OCI-LY7 (cell line): ENCODE data around the gene SUGP2. TPM values are rescaled to one million over a fixed set of nuclear protein-coding genes. Genes with fewer than 3 reads are reported as not detected.

Experiments
- BruUV-seq: library from RNA; stranded (reverse); fragments of 400-500 nt; replicated peaks from 2 replicates; lab custom pipeline; 2021; lab: Mats Ljungman, UMichigan
- CTCF ChIA-PET: fragments of 300-600 bp; sonication (Branson Sonifier 250); formaldehyde crosslinking; loops from one replicate; lab custom pipeline; 2022; ENCODE audit warnings: antibody characterized with exemption; ENCODE audit not compliant: unreplicated experiment; lab: Charles Lee
- POLR2A ChIA-PET: fragments of 300-600 bp; sonication (Branson Sonifier 250); formaldehyde crosslinking; loops from one replicate; lab custom pipeline; 2022; ENCODE audit warnings: antibody characterized with exemption; lab: Charles Lee
- DNase-seq: peaks from one replicate; pipeline ENCODE4 v3.0.0-alpha.2; 2015; ENCODE audit warnings: low spot score
- H2AFZ ChIP-seq: fragments of 200-600 bp; sonication (generic), shearing (Covaris generic); 2 replicates; pipeline ENCODE4 v1.6.1; 2014; ENCODE audit warnings: mild to moderate bottlenecking, antibody characterized with exemption, low read length, moderate library complexity
- H3K27ac ChIP-seq: fragments of 200-600 bp; sonication (generic); 2 replicates; pipeline ENCODE4 v1.5.1; 2014; ENCODE audit warnings: mixed run types, low read depth, mild to moderate bottlenecking, moderate library complexity, low read length, inconsistent platforms; ENCODE audit not compliant: poor library complexity, severe bottlenecking
- H3K36me3 ChIP-seq: fragments of 200-600 bp; sonication (generic); 2 replicates; pipeline ENCODE4 v1.6.1; 2014; ENCODE audit warnings: mild to moderate bottlenecking, antibody characterized with exemption, low read length, moderate library complexity, mixed read lengths; ENCODE audit not compliant: insufficient read depth
- H3K4me1 ChIP-seq: fragments of 200-600 bp; sonication (generic); 2 replicates; pipeline ENCODE4 v1.5.1; 2014; ENCODE audit warnings: mild to moderate bottlenecking, low read length; ENCODE audit not compliant: insufficient read depth, poor library complexity, severe bottlenecking
- H3K4me2 ChIP-seq: fragments of 200-600 bp; sonication (generic); 2 replicates; pipeline ENCODE4 v1.6.1; 2014; ENCODE audit warnings: mild to moderate bottlenecking, low read length
- H3K4me3 ChIP-seq: fragments of 200-600 bp; sonication (generic); 2 replicates; pipeline ENCODE4 v1.5.1; 2014; ENCODE audit warnings: mild to moderate bottlenecking, low read depth, low read length; ENCODE audit not compliant: poor library complexity, severe bottlenecking
- H3K79me2 ChIP-seq: fragments of 200-600 bp; sonication (generic); 2 replicates; pipeline ENCODE4 v1.6.1; 2016; ENCODE audit warnings: low read depth, mild to moderate bottlenecking, low read length, moderate library complexity, mixed read lengths; ENCODE audit not compliant: insufficient read depth
- H3K9me2 ChIP-seq: fragments of 200-600 bp; sonication (generic); 2 replicates; pipeline ENCODE4 v1.6.1; 2016; ENCODE audit warnings: mild to moderate bottlenecking, low read length, mixed read lengths; ENCODE audit not compliant: insufficient read depth
- H3K9me3 ChIP-seq: fragments of 200-600 bp; sonication (generic); 2 replicates; pipeline ENCODE4 v1.6.1; 2014; ENCODE audit warnings: mild to moderate bottlenecking, mixed run types, low read length, mixed read lengths
- H4K20me1 ChIP-seq: fragments of 200-600 bp; sonication (generic); 2 replicates; pipeline ENCODE4 v1.6.1; 2014; ENCODE audit warnings: mild to moderate bottlenecking, antibody characterized with exemption, low read length, moderate library complexity, mixed read lengths; ENCODE audit not compliant: insufficient read depth
- EZH2phosphoT487 ChIP-seq: fragments of 200-600 bp; sonication (generic); IDR thresholded peaks from 2 replicates; pipeline ENCODE4 v1.6.1; 2018; ENCODE audit warnings: low read depth, borderline replicate concordance, mild to moderate bottlenecking, mixed run types, antibody characterized with exemption, low read length, moderate library complexity, mixed read lengths
- intact Hi-C: fragments of 100-400 bp; cut with micrococcal nuclease; formaldehyde crosslinking; loops from one replicate; pipeline ENCODE4 v1.10.0; 2022; ENCODE audit not compliant: unreplicated experiment
- total RNA-seq, 2 experiments: library from RNA; depleted of rRNA in 1 of 2; stranded (reverse); fragments of >200 nt in 1 of 2; shearing (Covaris generic) in 1 of 2; gene quantifications; 2 replicates each; pipeline ENCODE4 v1.2.3, GENCODE V29; 2014 to 2022
- TF ChIP-seq, protein P1 (sequence below): fragments of 200-600 bp; sonication (generic); conservative IDR thresholded peaks from 2 replicates; pipeline ENCODE4 v1.5.1; 2014; ENCODE audit warnings: mild to moderate bottlenecking, antibody characterized with exemption, low read length, moderate library complexity, mixed read lengths

The SUGP2 gene
- total RNA-seq, 2 experiments from 2014 or later, result 111 to 229 TPM

DNA sequence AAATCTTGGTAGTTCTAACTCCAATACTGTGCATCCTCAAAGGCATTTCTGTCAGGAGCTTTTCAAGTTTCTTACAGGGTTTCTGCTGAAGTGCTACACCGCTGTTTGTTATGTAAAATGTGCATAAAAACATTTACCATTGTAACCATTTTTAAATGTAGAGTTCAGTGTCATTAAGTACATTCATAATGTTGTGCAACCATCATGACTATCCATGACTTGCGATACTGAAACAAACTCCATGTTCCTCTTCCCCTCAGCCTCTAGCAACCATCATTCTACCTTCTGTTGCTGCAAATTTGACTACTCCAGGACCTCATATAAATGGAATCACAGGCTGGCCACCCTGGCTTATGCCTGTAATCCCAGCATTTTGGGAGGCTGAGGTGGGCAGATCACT, 16.1 kb upstream of the SUGP2 start:
- CTCF ChIA-PET, result no interaction called here
- no peak for DNase-seq
- no peaks in the 10 kb centered on the region for H3K4me1 ChIP-seq
- H2AFZ ChIP-seq, result no peak overlapping the region
- intact Hi-C loops, result no loop called here
- H4K20me1 ChIP-seq, result no peaks in the 10 kb centered on the region
- POLR2A ChIA-PET, result interaction anchor here (0.7 to 0.9 kb wide), 2 partner anchors 11 to 583 kb away, joined by 3 to 4 read pairs; no protein-coding TSS in a partner anchor
- no peaks in the 10 kb centered on the region for H3K9me2 ChIP-seq
- H3K36me3 ChIP-seq, result peaks cover 89% of the 10 kb centered on the region
- H3K4me2 ChIP-seq, result no peak overlapping the region
- TF ChIP-seq, protein P1, sequence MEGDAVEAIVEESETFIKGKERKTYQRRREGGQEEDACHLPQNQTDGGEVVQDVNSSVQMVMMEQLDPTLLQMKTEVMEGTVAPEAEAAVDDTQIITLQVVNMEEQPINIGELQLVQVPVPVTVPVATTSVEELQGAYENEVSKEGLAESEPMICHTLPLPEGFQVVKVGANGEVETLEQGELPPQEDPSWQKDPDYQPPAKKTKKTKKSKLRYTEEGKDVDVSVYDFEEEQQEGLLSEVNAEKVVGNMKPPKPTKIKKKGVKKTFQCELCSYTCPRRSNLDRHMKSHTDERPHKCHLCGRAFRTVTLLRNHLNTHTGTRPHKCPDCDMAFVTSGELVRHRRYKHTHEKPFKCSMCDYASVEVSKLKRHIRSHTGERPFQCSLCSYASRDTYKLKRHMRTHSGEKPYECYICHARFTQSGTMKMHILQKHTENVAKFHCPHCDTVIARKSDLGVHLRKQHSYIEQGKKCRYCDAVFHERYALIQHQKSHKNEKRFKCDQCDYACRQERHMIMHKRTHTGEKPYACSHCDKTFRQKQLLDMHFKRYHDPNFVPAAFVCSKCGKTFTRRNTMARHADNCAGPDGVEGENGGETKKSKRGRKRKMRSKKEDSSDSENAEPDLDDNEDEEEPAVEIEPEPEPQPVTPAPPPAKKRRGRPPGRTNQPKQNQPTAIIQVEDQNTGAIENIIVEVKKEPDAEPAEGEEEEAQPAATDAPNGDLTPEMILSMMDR, result no peak
- TF ChIP-seq EZH2phosphoT487, result no peak
- no peak overlapping the region for H3K27ac ChIP-seq
- no peak overlapping the region for H3K4me3 ChIP-seq
- no TSS peak for BruUV-seq
- no peaks in the 10 kb centered on the region for H3K79me2 ChIP-seq
- no peaks in the 10 kb centered on the region for H3K9me3 ChIP-seq

DNA sequence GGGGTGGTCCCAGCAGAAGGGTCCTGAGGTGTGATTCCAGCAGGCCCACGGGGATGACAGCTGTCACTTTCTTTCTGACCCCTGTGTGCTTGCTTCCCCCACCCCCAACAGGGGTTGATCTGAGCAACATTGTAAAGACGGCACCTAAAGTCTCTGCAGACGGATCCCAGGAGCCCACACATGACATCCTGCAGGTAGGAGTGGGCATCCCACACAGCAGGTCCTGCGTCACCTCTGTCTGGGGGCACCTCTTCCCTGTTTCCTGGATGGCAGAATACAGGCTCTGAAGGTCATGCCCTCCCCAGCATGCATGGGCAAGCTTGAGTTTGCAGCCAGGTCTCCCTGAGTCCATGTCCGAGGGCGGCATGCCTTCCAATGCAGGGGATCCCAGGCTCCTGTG, 10.6 kb upstream of the SUGP2 start:
- POLR2A ChIA-PET, result no interaction called here
- no peak overlapping the region for H3K4me2 ChIP-seq
- H2AFZ ChIP-seq, result no peak overlapping the region
- CTCF ChIA-PET, result no interaction called here
- TF ChIP-seq, protein P1, result no peak
- TF ChIP-seq EZH2phosphoT487, result no peak
- H3K4me1 ChIP-seq, result peaks cover 19% of the 10 kb centered on the region
- no peak overlapping the region for H3K27ac ChIP-seq
- H3K9me2 ChIP-seq, result no peaks in the 10 kb centered on the region
- H4K20me1 ChIP-seq, result peaks cover 4% of the 10 kb centered on the region; the same call in 1 of the 2 replicates
- H3K4me3 ChIP-seq, result no peak overlapping the region
- BruUV-seq, result no TSS peak
- intact Hi-C loops, result no loop called here
- H3K79me2 ChIP-seq, result peaks cover 38% of the 10 kb centered on the region
- peaks cover 76% of the 10 kb centered on the region for H3K36me3 ChIP-seq
- H3K9me3 ChIP-seq, result no peaks in the 10 kb centered on the region
- DNase-seq, result no peak

DNA sequence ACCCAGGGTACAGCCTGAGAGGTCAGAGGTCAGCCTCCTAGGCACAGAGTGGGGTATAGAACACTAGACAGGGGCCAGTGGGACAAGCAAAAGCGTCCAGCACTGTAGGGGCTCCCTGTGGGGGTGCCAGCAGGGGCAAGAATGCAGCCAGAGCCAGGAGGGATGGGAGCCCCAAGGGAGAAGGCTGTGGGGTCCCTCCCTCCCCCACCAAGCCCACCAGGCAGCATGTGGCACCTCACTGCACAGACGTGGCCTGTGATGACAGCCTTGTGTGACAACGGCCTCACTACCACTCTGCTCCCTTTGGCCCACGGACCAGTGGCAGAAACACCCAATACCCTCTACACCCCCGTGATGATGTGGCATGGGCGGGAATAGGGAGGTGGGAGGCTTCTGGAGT, 10.2 kb upstream of the SUGP2 start:
- DNase-seq, result no peak
- ChIA-PET POLR2A (no interaction called here), CTCF (no interaction called here)

More for the DNA sequence above, 10.2 kb upstream of the SUGP2 start:
- no peak overlapping the region for H2AFZ ChIP-seq
- no peak overlapping the region for H3K4me3 ChIP-seq
- intact Hi-C loops, result no loop called here
- no peaks in the 10 kb centered on the region for H3K9me2 ChIP-seq
- peaks cover 4% of the 10 kb centered on the region; the same call in 1 of the 2 replicates for H4K20me1 ChIP-seq
- TF ChIP-seq, protein P1, result no peak
- no peak for TF ChIP-seq EZH2phosphoT487
- H3K9me3 ChIP-seq, result no peaks in the 10 kb centered on the region
- H3K4me1 ChIP-seq, result peaks cover 21% of the 10 kb centered on the region
- H3K4me2 ChIP-seq, result no peak overlapping the region
- H3K36me3 ChIP-seq, result peaks cover 76% of the 10 kb centered on the region
- H3K27ac ChIP-seq, result no peak overlapping the region
- BruUV-seq, result no TSS peak
- peaks cover 42% of the 10 kb centered on the region for H3K79me2 ChIP-seq
